GM12864 (cell line): ENCODE measurements around the gene BANF1.

Experiments used
- DNase-seq: peaks from one replicate; pipeline ENCODE4 v3.0.0-alpha.2; 2011; ENCODE audit warnings: low read depth
- H3K4me3 ChIP-seq: 2 replicates; pipeline ENCODE4 v1.5.1; 2011; ENCODE audit warnings: mild to moderate bottlenecking, low read depth, low read length, control low read depth
- CTCF ChIP-seq: IDR thresholded peaks from 2 replicates; pipeline ENCODE4 v1.5.1; 2011; ENCODE audit warnings: low read depth, mild to moderate bottlenecking, moderate library complexity, low read length, control low read depth, inconsistent platforms; ENCODE audit errors: missing control alignments

BANF1 gene

GRCh38 chr11:66011785-66012303, 9.5 kb downstream of the BANF1 start, which contains the start of gene CST6:
TSS of gene CST6 (plus strand) at chr11:66012008. CDS start at chr11:66012045, 37 bp downstream.
- no peak for DNase-seq
- no peak within 1 kb of the TSS for H3K4me3 ChIP-seq

GRCh38 chr11:66012371-66012945, 10.2 kb downstream of the BANF1 start:
- TF ChIP-seq CTCF, result no peak
- no peak for DNase-seq
- no peak overlapping the region for H3K4me3 ChIP-seq

More at GRCh38 chr11:66011785-66012303, 9.5 kb downstream of the BANF1 start, which contains the start of gene CST6:
- TF ChIP-seq CTCF, result no peak

GRCh38 chr11:66012946-66013761, 10.9 kb downstream of the BANF1 start:
- no peak for DNase-seq
- TF ChIP-seq CTCF, result no peak
- no peak overlapping the region for H3K4me3 ChIP-seq

GRCh38 chr11:66013762-66014100, 11.4 kb downstream of the BANF1 start:
- no peak overlapping the region for H3K4me3 ChIP-seq
- no peak for DNase-seq
- no peak for TF ChIP-seq CTCF

- no peak for DNase-seq
- no peak for TF ChIP-seq CTCF
- no peak overlapping the region for H3K4me3 ChIP-seq
Observed at GRCh38 chr11:66014804-66015453, 12.6 kb downstream of the BANF1 start.

GRCh38 chr11:66015454-66015881, 13.2 kb downstream of the BANF1 start:
- no peak for TF ChIP-seq CTCF

More at GRCh38 chr11:66015454-66015881, 13.2 kb downstream of the BANF1 start:
- H3K4me3 ChIP-seq, result no peak overlapping the region
- DNase-seq, result no peak
